Measurements from ENCODE around the gene OSGIN1.

- TF ChIP-seq CTCF (IDR thresholded peaks at IDR 0.05; ENCODE audit: borderline replicate concordance, extremely low read depth, low read length, poor library complexity, severe bottlenecking) (no peak), EZH2 (IDR thresholded peaks at IDR 0.05; ENCODE audit: borderline replicate concordance, low read depth, low read length, severe bottlenecking) (no peak)
These were observed 41.0 kb downstream of the OSGIN1 start for GRCh38 chr16:83994087-83994486.
